NCI-H146 (cell line): ENCODE data around the gene KPNB1.
A peak's percentile ranks its signal among the peaks of the same experiment; 100 is the strongest.

Source experiments
- DNase-seq: peaks from one replicate; lab custom pipeline; 2025; lab: John Stamatoyannopoulos, UW

Gene KPNB1

GRCh38 chr17:47711366-47712099, 61.8 kb downstream of the KPNB1 start:
- DNase-seq, result no peak

GRCh38 chr17:47712330-47713023, 62.8 kb downstream of the KPNB1 start:
- no peak for DNase-seq

GRCh38 chr17:47713980-47714700, 64.4 kb downstream of the KPNB1 start:
- DNase-seq, result no peak

GRCh38 chr17:47714773-47715396, 65.2 kb downstream of the KPNB1 start:
- no peak for DNase-seq

GRCh38 chr17:47715669-47716325, 66.1 kb downstream of the KPNB1 start:
- DNase-seq, result no peak

GRCh38 chr17:47716375-47716774, 66.7 kb downstream of the KPNB1 start:
- DNase-seq, result no peak

GRCh38 chr17:47717261-47717697, 67.6 kb downstream of the KPNB1 start:
- peak; percentile 10 for DNase-seq

- DNase-seq, result no peak
Measured at GRCh38 chr17:47717979-47718621, 68.4 kb downstream of the KPNB1 start.

- DNase-seq, result no peak
Measured at GRCh38 chr17:47718634-47719405, 69.1 kb downstream of the KPNB1 start.

GRCh38 chr17:47719411-47720152, 69.9 kb downstream of the KPNB1 start:
- DNase-seq, result no peak

- DNase-seq, result no peak
Measured at GRCh38 chr17:47720196-47720595, 70.5 kb downstream of the KPNB1 start.

GRCh38 chr17:47720754-47721533, 71.2 kb downstream of the KPNB1 start:
- no peak for DNase-seq

- no peak for DNase-seq
Measured at GRCh38 chr17:47721725-47722124, 72.0 kb downstream of the KPNB1 start.

GRCh38 chr17:47724705-47725104, 75.0 kb downstream of the KPNB1 start:
- no peak for DNase-seq

GRCh38 chr17:47725446-47726111, 75.9 kb downstream of the KPNB1 start:
- no peak for DNase-seq

GRCh38 chr17:47726796-47727703, 77.3 kb downstream of the KPNB1 start:
- no peak for DNase-seq

GRCh38 chr17:47727704-47728036, 78.0 kb downstream of the KPNB1 start:
- peak; percentile 18 for DNase-seq
